Spleen (tissue), 13 donors: ENCODE data around the gene DHX29. TPM values are rescaled to one million over a fixed set of nuclear protein-coding genes. Genes with fewer than 3 reads are reported as not detected.

Experiments
- DNase-seq: peaks from one replicate; pipeline ENCODE4 v3.0.0-alpha.2; 2020
- H3K27ac ChIP-seq, 8 donors: fragments of 200-600 bp; sonication (generic) in 7 of 8; 1 replicate in 4 of 8; 2 replicates in 4 of 8; pipeline versions ENCODE4 v1.5.0 to v1.8.0; 2016 to 2021; ENCODE audit warnings: inconsistent platforms in 4 of 8, mild to moderate bottlenecking in 4 of 8, moderate library complexity in 1 of 8
- H3K27me3 ChIP-seq, 7 donors: fragments of 200-600 bp; sonication (generic) in 6 of 7; replicated peaks in 1 of 7; 1 replicate in 4 of 7; 2 replicates in 3 of 7; pipeline versions ENCODE4 v1.5.0 to v1.8.0; 2016 to 2021; ENCODE audit warnings: inconsistent platforms in 3 of 7, mild to moderate bottlenecking in 1 of 7
- H3K36me3 ChIP-seq, 6 donors: fragments of 200-600 bp; sonication (generic) in 5 of 6; 1 replicate in 4 of 6; 2 replicates in 2 of 6; pipeline versions ENCODE4 v1.5.0 to v1.8.0; 2016 to 2021; ENCODE audit warnings: inconsistent platforms in 2 of 6
- H3K4me1 ChIP-seq, 6 donors: fragments of 200-600 bp; sonication (generic) in 5 of 6; 1 replicate in 3 of 6; 2 replicates in 3 of 6; pipeline versions ENCODE4 v1.5.0 to v1.8.0; 2016 to 2021; ENCODE audit warnings: inconsistent platforms in 3 of 6
- H3K4me3 ChIP-seq, 8 donors: fragments of 200-600 bp; sonication (generic) in 7 of 8; 1 replicate in 4 of 8; 2 replicates in 4 of 8; pipeline versions ENCODE4 v1.5.0 to v1.8.0; 2016 to 2021; ENCODE audit warnings: inconsistent platforms in 4 of 8, mild to moderate bottlenecking in 4 of 8, moderate library complexity in 2 of 8
- H3K9me3 ChIP-seq, 8 donors: fragments of 200-600 bp; sonication (generic) in 7 of 8; 1 replicate in 4 of 8; 2 replicates in 4 of 8; pipeline versions ENCODE4 v1.5.0 to v1.8.0; 2016 to 2021; ENCODE audit warnings: inconsistent platforms in 4 of 8
- POLR2A ChIP-seq, 3 donors: fragments of 450-650 bp; IDR thresholded peaks; one replicate each; pipeline ENCODE4 v1.5.1; 2017; ENCODE audit warnings: antibody characterized with exemption in 3 of 3, mild to moderate bottlenecking in 1 of 3
- POLR2AphosphoS5 ChIP-seq, 3 donors: sonication (generic); formaldehyde crosslinking; IDR thresholded peaks; one replicate each; pipeline ENCODE4 v1.5.1; 2017; ENCODE audit warnings: antibody characterized with exemption in 3 of 3
- WGBS, 5 donors: extraction: QIAGEN DNeasy Blood & Tissue Kit in 3 of 5; methylation state at CpG; one replicate each; pipeline versions ENCODE4 v1.1.5 to v1.1.7; 2013 to 2018; 5-methylcytosine and 5-hydroxymethylcytosine counted together
- intact Hi-C: fragments of 100-400 bp; cut with DNase I; formaldehyde crosslinking; loops from one replicate; pipeline ENCODE4 v1.15.0; 2023; ENCODE audit warnings: low total_unique reads
- long read RNA-seq, 2 donors: transcript quantifications; one replicate each; lab custom pipeline, GENCODE V29; 2026
- polyA plus RNA-seq, 3 donors: library from polyadenylated mRNA; stranded (reverse); fragments of 200-250 nt; gene quantifications; one replicate each; pipeline ENCODE4 v1.2.1, GENCODE V29; 2013
- total RNA-seq, 7 donors: library from RNA; depleted of rRNA in 3 of 7; stranded (reverse); fragments of >200 nt in 3 of 7; fragmentation: NEBNext Ultra II Directional in 4 of 7; extraction: Animal tissue kit (Norgen Biotek cat#: 25700) in 4 of 7; gene quantifications; one replicate each; pipeline versions ENCODE4 v1.1.0 to v1.2.1, GENCODE V29; 2016 to 2021
- TF ChIP-seq, protein P1 (sequence below), 11 experiments: fragments of 200-600 bp in 7 of 11; fragments of 450-650 bp in 4 of 11; sonication (generic) in 4 of 11; IDR thresholded peaks in 8 of 11; conservative IDR thresholded peaks in 3 of 11; 1 replicate in 7 of 11; 2 replicates in 4 of 11; pipeline versions ENCODE4 v1.4.0 to v1.8.0; 2016 to 2021; ENCODE audit warnings: antibody characterized with exemption in 11 of 11, inconsistent platforms in 4 of 11, mild to moderate bottlenecking in 1 of 11
- donor health status: healthy with polysubstance abuse.
- donor health status: DM: no; HTN: no; CAD: no; lungs with moderate emphysema.
- donor health status: DM: no; HTN: no; CAD: no.
- donor health status: Bipolar disorder and iron deficiency.
- donor health status: healthy.
- donor health status: DM: no; HTN: no; CAD: no.
- donor health status: DM: yes; HTN: yes; CAD: no.

DHX29 gene, protein sequence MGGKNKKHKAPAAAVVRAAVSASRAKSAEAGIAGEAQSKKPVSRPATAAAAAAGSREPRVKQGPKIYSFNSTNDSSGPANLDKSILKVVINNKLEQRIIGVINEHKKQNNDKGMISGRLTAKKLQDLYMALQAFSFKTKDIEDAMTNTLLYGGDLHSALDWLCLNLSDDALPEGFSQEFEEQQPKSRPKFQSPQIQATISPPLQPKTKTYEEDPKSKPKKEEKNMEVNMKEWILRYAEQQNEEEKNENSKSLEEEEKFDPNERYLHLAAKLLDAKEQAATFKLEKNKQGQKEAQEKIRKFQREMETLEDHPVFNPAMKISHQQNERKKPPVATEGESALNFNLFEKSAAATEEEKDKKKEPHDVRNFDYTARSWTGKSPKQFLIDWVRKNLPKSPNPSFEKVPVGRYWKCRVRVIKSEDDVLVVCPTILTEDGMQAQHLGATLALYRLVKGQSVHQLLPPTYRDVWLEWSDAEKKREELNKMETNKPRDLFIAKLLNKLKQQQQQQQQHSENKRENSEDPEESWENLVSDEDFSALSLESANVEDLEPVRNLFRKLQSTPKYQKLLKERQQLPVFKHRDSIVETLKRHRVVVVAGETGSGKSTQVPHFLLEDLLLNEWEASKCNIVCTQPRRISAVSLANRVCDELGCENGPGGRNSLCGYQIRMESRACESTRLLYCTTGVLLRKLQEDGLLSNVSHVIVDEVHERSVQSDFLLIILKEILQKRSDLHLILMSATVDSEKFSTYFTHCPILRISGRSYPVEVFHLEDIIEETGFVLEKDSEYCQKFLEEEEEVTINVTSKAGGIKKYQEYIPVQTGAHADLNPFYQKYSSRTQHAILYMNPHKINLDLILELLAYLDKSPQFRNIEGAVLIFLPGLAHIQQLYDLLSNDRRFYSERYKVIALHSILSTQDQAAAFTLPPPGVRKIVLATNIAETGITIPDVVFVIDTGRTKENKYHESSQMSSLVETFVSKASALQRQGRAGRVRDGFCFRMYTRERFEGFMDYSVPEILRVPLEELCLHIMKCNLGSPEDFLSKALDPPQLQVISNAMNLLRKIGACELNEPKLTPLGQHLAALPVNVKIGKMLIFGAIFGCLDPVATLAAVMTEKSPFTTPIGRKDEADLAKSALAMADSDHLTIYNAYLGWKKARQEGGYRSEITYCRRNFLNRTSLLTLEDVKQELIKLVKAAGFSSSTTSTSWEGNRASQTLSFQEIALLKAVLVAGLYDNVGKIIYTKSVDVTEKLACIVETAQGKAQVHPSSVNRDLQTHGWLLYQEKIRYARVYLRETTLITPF (N-terminal part only)
- 10 to 100 TPM; 16.3 to 27.0 (median 18.4) TPM for total RNA-seq
- 1 to 10 TPM; 4.5 to 6.9 (median 5.1) TPM for polyA plus RNA-seq
- long read RNA-seq, donor 1, partial matches to known transcripts: 10 of 10 reads
- long read RNA-seq, donor 1, other reads (novel, unspliced or antisense): 0 of 10 reads
- long read RNA-seq, donor 2, full-length matches to known transcripts: 2 of 9 reads
- long read RNA-seq, donor 2, partial matches to known transcripts: 7 of 9 reads
- long read RNA-seq, donor 2, other reads (novel, unspliced or antisense): 0 of 9 reads

- DNase-seq: peak; percentile 97
- Histone ChIP-seq H3K27me3 (no peaks in the 10 kb centered on the region), H3K27ac (peak within 1 kb of the TSS; percentile 90 to 97 (median 94)), H3K36me3 (peaks cover 0 to 2% (median 0%) of the 10 kb centered on the region in 6 donors), H3K4me3 (peak within 1 kb of the TSS; percentile 61 to 91 (median 76)), H3K4me1 (peaks cover 51 to 88% (median 74%) of the 10 kb centered on the region in 6 donors), H3K9me3 (no peaks in the 10 kb centered on the region)
- TF ChIP-seq, protein P1, sequence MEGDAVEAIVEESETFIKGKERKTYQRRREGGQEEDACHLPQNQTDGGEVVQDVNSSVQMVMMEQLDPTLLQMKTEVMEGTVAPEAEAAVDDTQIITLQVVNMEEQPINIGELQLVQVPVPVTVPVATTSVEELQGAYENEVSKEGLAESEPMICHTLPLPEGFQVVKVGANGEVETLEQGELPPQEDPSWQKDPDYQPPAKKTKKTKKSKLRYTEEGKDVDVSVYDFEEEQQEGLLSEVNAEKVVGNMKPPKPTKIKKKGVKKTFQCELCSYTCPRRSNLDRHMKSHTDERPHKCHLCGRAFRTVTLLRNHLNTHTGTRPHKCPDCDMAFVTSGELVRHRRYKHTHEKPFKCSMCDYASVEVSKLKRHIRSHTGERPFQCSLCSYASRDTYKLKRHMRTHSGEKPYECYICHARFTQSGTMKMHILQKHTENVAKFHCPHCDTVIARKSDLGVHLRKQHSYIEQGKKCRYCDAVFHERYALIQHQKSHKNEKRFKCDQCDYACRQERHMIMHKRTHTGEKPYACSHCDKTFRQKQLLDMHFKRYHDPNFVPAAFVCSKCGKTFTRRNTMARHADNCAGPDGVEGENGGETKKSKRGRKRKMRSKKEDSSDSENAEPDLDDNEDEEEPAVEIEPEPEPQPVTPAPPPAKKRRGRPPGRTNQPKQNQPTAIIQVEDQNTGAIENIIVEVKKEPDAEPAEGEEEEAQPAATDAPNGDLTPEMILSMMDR (IDR thresholded peaks at IDR 0.05 in 8 of 11, conservative IDR thresholded peaks at IDR 0.05 in 3 of 11): peak in 1 of 11 experiments; percentile 28
- TF ChIP-seq POLR2A (IDR thresholded peaks at IDR 0.05) (peak in 2 of 3 donors; percentile 36 to 46), POLR2AphosphoS5 (IDR thresholded peaks at IDR 0.05) (peak; percentile 86 to 92 (median 89))
- 0 to 1% (median 0%) methylated on average over 54 to 62 of the region's 62 CpGs for WGBS, 5 donors
- intact Hi-C loops: no loop called here
Measured at GRCh38 chr5:55307383-55308253, at the start of gene DHX29, which contains the start of gene MTREX. Gene DHX29 (minus strand): TSS chr5:55307694. CDS start chr5:55307573, 121 bp downstream. Gene MTREX (plus strand): TSS chr5:55307989. CDS start chr5:55308014, 25 bp downstream.

DNA sequence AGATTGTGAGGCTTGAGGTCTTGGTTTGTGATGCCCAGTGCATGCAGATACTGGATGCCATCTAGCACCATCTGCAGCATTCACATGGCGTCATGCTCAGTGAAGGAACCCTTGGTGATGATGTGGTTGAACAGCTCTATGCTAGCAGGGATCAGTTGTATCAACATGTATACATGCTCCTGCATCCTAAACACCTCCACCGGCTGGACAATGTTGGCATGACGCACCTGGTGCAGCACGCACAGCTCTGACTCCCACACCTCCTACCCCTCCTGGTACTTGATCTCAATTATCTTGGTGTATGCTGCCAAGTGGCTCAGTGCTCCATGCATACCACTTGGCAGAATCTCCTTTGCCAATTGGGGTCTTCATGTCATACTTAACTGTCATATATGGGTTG is 49.4 kb upstream of the DHX29 start:
- TF ChIP-seq POLR2AphosphoS5 (IDR thresholded peaks at IDR 0.05): no peak
- TF ChIP-seq, protein P1 (IDR thresholded peaks at IDR 0.05 in 8 of 11, conservative IDR thresholded peaks at IDR 0.05 in 3 of 11): no peak
- no peak for TF ChIP-seq POLR2A (IDR thresholded peaks at IDR 0.05)
- peaks cover 0 to 100% (median 79%) of the 10 kb centered on the region in 6 donors for H3K36me3 ChIP-seq
- intact Hi-C loops: no loop called here
- H3K9me3 ChIP-seq: no peaks in the 10 kb centered on the region
- WGBS, 5 donors: 96 to 100% (median 99%) methylated on average over 3 to 4 of the region's 4 CpGs
- no peak for DNase-seq
- no peak overlapping the region for H3K27ac ChIP-seq
- no peaks in the 10 kb centered on the region for H3K27me3 ChIP-seq
- H3K4me1 ChIP-seq: no peaks in the 10 kb centered on the region
- no peak overlapping the region for H3K4me3 ChIP-seq

- intact Hi-C loops: no loop called here
- peaks cover 0 to 100% (median 84%) of the 10 kb centered on the region in 6 donors for H3K36me3 ChIP-seq
- no peaks in the 10 kb centered on the region for H3K4me1 ChIP-seq
- H3K9me3 ChIP-seq: no peaks in the 10 kb centered on the region
- no peak for TF ChIP-seq POLR2AphosphoS5 (IDR thresholded peaks at IDR 0.05)
- TF ChIP-seq, protein P1 (IDR thresholded peaks at IDR 0.05 in 8 of 11, conservative IDR thresholded peaks at IDR 0.05 in 3 of 11): no peak
- TF ChIP-seq POLR2A (IDR thresholded peaks at IDR 0.05): no peak
- H3K27ac ChIP-seq: no peak overlapping the region
- H3K27me3 ChIP-seq: no peaks in the 10 kb centered on the region
- WGBS, 5 donors: 93 to 100% (median 94%) methylated on average over 1 of the region's 1 CpG
- no peak overlapping the region for H3K4me3 ChIP-seq
- DNase-seq: no peak
Measured at GRCh38 chr5:55350754-55351153, 43.3 kb upstream of the DHX29 start.
